ENCODE results near the gene PACS1.

DNA sequence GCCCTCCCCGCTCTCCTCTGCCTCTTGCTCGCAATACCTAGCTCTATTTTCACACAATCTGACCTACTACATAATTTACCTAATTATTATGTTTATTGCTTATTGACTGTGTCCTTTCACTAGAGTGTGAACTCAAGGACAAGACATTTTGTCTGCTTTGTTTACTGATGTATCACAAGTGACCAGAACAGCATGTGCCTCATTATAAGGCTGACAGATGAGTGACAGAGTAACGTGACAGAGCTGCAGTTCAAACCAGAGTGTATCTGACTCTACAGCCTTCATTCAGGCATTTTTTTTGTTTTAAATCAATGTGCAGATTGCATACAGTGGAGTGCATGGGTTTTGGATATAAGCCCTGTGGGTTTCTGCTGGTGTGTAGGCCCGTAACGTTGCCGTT, 116.4 kb downstream of the PACS1 start:
- TF ChIP-seq EZH2 (IDR thresholded peaks at IDR 0.05; ENCODE audit: low read length): no peak
- TF ChIP-seq, protein P1, sequence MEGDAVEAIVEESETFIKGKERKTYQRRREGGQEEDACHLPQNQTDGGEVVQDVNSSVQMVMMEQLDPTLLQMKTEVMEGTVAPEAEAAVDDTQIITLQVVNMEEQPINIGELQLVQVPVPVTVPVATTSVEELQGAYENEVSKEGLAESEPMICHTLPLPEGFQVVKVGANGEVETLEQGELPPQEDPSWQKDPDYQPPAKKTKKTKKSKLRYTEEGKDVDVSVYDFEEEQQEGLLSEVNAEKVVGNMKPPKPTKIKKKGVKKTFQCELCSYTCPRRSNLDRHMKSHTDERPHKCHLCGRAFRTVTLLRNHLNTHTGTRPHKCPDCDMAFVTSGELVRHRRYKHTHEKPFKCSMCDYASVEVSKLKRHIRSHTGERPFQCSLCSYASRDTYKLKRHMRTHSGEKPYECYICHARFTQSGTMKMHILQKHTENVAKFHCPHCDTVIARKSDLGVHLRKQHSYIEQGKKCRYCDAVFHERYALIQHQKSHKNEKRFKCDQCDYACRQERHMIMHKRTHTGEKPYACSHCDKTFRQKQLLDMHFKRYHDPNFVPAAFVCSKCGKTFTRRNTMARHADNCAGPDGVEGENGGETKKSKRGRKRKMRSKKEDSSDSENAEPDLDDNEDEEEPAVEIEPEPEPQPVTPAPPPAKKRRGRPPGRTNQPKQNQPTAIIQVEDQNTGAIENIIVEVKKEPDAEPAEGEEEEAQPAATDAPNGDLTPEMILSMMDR (optimal IDR thresholded peaks at IDR 0.05 in 1 of 3, IDR thresholded peaks at IDR 0.05 in 1 of 3, conservative IDR thresholded peaks at IDR 0.05 in 1 of 3; ENCODE audit: extremely low read depth in 1 of 3, insufficient read depth in 2 of 3, low read length in 3 of 3): no peak
